Measurements from ENCODE around the gene COQ7.

Gene COQ7

GRCh38 chr16:19067349-19068236, at the start of gene COQ7:
TSS of gene COQ7 (plus strand) at chr16:19067614. CDS start at chr16:19067665, 51 bp downstream.
- DNase-seq (ENCODE audit: low read depth) = peak; percentile 96

GRCh38 chr16:19020689-19021088, 46.7 kb upstream of the COQ7 start:
- no peak for DNase-seq (ENCODE audit: low read depth)

- no peak for DNase-seq (ENCODE audit: low read depth)
These were observed 45.7 kb upstream of the COQ7 start for GRCh38 chr16:19021747-19022146.

- no peak for DNase-seq (ENCODE audit: low read depth)
These were observed 40.0 kb upstream of the COQ7 start for GRCh38 chr16:19027416-19027815.

- no peak for DNase-seq (ENCODE audit: low read depth)
These were observed 37.4 kb upstream of the COQ7 start for GRCh38 chr16:19029980-19030379.

- DNase-seq (ENCODE audit: low read depth) = no peak
These were observed 35.7 kb upstream of the COQ7 start for GRCh38 chr16:19031738-19032137.

GRCh38 chr16:19033761-19034160, 33.7 kb upstream of the COQ7 start:
- no peak for DNase-seq (ENCODE audit: low read depth)

- no peak for DNase-seq (ENCODE audit: low read depth)
These were observed 27.0 kb upstream of the COQ7 start for GRCh38 chr16:19040400-19040799.

GRCh38 chr16:19044769-19045168, 22.6 kb upstream of the COQ7 start:
- no peak for DNase-seq (ENCODE audit: low read depth)

GRCh38 chr16:19046062-19046461, 21.4 kb upstream of the COQ7 start:
- no peak for DNase-seq (ENCODE audit: low read depth)

GRCh38 chr16:19062706-19063105, 4.7 kb upstream of the COQ7 start:
- DNase-seq (ENCODE audit: low read depth) = no peak

GRCh38 chr16:19066988-19067348, 446 bp upstream of the COQ7 start:
- DNase-seq (ENCODE audit: low read depth) = no peak

- no peak for DNase-seq (ENCODE audit: low read depth)
These were observed 912 bp downstream of the COQ7 start for GRCh38 chr16:19068237-19068815.

GRCh38 chr16:19071811-19072777, 4.7 kb downstream of the COQ7 start:
- peak; percentile 32 for DNase-seq (ENCODE audit: low read depth)

GRCh38 chr16:19073344-19073743, 5.9 kb downstream of the COQ7 start:
- no peak for DNase-seq (ENCODE audit: low read depth)

- DNase-seq (ENCODE audit: low read depth) = no peak
These were observed 6.4 kb downstream of the COQ7 start for GRCh38 chr16:19073863-19074262.

- DNase-seq (ENCODE audit: low read depth) = no peak
These were observed 8.1 kb downstream of the COQ7 start for GRCh38 chr16:19075511-19075910.

GRCh38 chr16:19077879-19078278, 10.5 kb downstream of the COQ7 start:
- DNase-seq (ENCODE audit: low read depth) = no peak

GRCh38 chr16:19083670-19084069, 16.3 kb downstream of the COQ7 start:
- no peak for DNase-seq (ENCODE audit: low read depth)

- DNase-seq (ENCODE audit: low read depth) = no peak
These were observed 16.7 kb downstream of the COQ7 start for GRCh38 chr16:19084139-19084538.

- no peak for DNase-seq (ENCODE audit: low read depth)
These were observed 17.5 kb downstream of the COQ7 start for GRCh38 chr16:19084879-19085278.

- no peak for DNase-seq (ENCODE audit: low read depth)
These were observed 18.3 kb downstream of the COQ7 start for GRCh38 chr16:19085679-19086200.
